GM19239 (cell line): ENCODE measurements around the gene ACTN4.
"Not testable (repeated sequence)": the region's sequence is repeated elsewhere in the genome, so short reads cannot be mapped to it uniquely, and the experiment has no call there.

ENCODE experiments used
- DNase-seq: peaks from one replicate; pipeline ENCODE4 v3.0.0; 2011; ENCODE audit warnings: low spot score; ENCODE audit not compliant: insufficient read length
- FAIRE-seq: peaks from 2 replicates; lab custom pipeline; 2011; peaks lifted over from hg19 to GRCh38; lab: Jason Lieb, UNC

ACTN4 gene

DNA sequence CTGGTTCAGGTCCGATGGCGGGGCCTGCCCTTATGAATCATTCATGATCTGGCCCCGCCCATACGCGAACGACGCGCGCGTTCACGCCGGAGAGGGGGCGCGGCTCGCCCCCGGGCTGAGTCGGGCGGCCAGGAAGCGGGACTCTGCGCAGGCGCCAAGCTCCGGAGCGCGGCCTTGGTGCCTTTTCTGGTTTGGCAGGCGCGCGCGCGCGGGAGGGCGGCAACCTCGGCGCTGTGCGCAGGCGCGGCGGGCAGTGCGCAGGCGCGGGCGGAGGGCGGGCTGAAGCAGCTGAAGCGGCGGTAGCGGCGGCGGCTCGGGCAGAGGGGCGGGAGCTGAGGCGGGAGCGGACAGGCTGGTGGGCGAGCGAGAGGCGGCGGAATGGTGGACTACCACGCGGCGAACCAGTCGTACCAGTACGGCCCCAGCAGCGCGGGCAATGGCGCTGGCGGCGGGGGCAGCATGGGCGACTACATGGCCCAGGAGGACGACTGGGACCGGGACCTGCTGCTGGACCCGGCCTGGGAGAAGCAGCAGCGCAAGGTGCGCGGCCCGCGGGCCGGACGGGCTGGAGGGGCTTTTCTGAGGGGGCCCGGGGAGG, at the start of gene ACTN4:
ACTN4 (plus strand) TSS at position 282 of the 598 bp plus-strand sequence; CDS start at position 379, 97 bp downstream.
- peak; percentile 89 for DNase-seq
- FAIRE-seq = peak; percentile 90

DNA sequence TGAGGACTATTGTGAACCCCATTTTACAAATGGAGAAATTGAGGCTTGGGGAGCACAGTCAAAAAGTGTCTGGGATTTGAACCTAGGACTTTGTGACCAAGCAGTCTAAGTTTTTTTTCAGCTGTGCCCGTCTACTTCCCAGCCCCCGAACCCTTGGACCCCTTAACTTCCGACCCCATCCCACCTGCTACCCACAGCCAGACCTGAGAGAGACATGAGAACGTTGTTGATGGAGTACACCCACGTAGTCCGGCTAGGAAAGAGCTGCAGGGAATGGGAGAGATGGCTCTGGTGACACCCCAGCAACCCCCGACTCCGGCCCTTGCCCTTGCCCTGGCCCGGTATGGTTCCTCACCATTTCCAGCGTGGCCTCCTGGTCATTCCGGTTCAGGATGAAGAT, 47.7 kb upstream of the ACTN4 start:
- DNase-seq (no peak), FAIRE-seq (no peak)

DNA sequence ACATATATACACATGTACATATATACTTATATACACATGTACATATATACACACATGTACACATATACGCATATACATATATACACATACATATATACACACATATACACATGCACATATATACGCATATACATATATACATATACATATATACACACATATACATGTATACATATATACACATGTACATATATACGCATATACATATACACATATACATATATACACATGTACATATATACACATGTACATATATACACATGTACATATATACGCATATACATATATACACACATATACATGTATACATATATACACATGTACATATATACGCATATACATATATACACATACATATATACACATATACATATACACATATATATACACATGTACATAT, 44.6 kb upstream of the ACTN4 start:
- FAIRE-seq = not testable (repeated sequence)

DNA sequence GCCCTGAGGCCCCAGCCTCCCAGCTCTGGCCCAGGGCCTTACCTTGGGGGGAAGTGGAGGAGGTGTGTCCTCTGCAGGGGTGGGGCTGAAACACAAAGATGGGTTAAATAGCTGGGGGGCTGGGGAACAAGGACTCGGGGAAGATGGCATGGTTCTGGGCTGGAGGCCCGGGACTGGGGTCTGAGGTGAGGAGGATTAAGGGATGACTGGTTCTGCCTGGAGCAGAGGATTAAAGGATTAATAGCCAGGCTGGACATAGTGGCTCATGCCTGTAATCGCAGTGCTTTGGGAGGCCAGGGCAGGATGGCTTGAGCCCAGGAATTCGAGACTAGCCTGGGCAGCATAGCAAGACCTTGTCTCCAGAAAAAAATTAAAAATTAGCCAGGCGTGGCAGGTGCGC, 41.3 kb upstream of the ACTN4 start:
- DNase-seq = no peak
- FAIRE-seq = no peak

More for the DNA sequence above, 44.6 kb upstream of the ACTN4 start:
- DNase-seq = not testable (repeated sequence)

DNA sequence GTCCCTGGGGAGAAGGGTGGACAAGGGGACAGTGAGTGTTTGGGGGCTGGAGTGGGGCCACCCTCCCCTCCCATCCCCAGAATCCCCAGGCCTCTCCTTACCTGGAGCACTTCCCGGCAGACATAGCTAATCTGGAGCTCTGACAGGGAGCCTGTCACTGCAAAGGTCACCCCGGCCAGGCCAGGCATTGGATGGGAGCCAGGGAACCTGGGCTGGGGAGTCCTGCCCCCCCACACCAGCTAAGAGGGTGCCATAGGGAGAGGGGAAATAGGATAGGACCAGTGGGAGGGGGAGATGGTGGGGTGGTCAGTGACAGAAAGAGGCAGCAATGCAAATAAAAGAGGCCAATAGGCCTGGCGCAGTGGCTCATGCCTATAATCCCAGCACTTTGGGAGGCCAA, 33.2 kb upstream of the ACTN4 start:
- DNase-seq (no peak), FAIRE-seq (no peak)

DNA sequence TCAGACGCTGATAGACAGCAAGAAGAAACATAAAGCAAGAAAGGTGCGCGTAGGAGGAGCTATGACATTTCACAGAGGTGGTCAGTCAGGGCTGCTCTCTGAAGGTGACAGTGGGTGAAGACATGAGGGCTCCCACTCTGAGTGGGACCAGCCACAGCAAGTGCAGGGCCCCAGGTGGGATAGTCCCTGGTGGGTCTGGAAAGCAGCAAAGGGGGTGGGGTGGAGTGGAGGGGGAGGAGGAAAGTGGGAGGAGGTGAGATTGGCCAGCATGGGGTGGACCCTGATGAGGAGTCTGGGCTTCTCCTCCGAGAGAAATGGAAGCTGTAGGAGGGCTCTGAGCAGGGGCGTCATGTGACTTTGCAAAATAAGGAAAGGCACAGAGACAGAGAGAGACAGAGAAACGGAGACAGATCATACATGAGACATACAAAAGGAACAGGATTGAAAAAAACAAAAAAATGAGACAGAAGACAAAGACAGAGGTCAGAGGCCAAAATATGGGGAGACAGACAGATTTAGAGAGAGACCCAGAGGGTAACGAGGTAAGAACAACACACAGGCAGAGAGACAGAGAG, 32.4 kb upstream of the ACTN4 start:
- FAIRE-seq (no peak), DNase-seq (no peak)

DNA sequence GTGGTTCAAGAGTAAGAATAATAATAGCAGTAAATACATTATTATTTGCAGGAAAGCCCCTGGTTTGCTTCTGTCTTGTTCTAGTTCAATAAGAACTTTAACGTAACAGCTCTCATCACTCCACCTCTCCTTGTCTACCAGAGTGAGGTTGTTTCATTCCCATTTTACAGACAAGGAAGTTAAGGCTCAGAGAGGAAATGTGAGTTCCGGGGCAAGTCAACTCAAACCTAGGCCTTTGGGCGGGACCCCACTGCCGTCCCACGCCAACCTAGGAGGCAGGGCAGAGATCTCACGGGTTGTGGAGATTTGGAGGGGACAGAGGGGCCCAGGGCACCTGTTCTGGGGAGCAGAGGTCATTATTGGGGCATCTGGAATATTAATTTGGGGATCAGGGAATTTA, 31.2 kb upstream of the ACTN4 start:
- DNase-seq (no peak), FAIRE-seq (peak; percentile 71)

DNA sequence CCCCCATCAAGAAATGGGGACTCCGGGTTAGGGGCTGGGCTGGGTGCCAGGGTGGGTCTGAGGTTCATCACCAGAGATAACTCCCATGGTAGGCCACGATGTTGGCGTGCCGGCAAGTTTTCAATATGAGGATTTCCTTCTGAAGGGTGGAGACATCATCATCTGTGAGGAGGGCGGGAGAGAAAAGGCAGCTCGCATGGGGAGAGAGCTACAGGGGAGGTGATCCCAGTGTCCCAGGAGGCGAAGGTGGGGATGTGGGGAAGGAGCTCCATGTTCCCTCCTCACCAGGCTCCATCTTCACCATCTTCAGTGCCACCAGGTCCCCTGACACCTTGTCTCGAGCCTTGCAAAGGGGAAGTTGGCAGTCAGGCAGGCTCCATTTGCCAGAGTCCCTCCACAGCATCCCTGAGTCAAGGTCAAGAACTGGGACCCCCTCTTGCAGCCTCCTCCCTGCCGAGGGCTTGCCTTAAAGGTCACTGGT, 30.1 kb upstream of the ACTN4 start:
- DNase-seq (no peak), FAIRE-seq (no peak)

DNA sequence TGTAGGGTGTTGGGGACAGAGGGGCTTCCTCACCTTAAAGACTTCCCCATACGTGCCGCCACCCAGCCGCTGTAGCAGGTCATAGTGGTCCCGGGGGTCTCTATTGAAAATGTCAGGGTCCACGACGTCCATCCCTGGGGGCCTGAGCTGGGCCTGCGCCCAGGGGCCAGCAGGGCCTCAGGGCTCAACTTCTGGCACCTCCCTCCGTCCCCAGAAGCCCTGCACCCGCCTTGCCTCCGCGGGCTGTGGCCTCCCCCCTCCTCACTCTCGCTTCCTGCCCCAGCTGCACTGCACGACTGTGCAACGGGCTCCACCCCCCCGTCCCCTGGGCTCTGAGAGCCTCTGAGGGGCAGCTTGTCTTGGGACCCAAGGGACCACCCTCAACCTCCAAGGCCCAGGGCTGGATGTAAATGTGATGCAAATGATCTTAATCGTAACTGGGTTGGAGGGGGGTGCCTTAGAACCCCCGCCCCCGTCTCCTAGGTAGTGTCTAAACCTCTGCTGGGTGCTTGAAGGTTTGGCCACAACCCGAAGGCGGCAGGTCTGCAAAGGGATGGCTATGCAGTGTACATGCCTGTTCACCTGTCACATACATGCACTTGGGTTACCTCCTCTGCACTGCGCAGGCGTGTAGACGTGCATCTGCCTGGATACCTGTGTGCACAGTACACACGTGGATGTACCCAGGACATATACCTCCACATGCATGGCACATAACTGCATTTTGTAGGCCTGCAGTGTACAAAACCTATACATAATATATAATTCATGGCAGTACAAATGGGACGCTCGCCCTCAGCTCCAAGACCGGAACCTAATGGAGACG, 29.5 kb upstream of the ACTN4 start, which contains the start of gene MAP4K1:
MAP4K1 (minus strand) TSS at position 190 of the 826 bp plus-strand sequence; CDS start at position 132, 58 bp downstream.
- FAIRE-seq (peak; percentile 95), DNase-seq (peak; percentile 69)

DNA sequence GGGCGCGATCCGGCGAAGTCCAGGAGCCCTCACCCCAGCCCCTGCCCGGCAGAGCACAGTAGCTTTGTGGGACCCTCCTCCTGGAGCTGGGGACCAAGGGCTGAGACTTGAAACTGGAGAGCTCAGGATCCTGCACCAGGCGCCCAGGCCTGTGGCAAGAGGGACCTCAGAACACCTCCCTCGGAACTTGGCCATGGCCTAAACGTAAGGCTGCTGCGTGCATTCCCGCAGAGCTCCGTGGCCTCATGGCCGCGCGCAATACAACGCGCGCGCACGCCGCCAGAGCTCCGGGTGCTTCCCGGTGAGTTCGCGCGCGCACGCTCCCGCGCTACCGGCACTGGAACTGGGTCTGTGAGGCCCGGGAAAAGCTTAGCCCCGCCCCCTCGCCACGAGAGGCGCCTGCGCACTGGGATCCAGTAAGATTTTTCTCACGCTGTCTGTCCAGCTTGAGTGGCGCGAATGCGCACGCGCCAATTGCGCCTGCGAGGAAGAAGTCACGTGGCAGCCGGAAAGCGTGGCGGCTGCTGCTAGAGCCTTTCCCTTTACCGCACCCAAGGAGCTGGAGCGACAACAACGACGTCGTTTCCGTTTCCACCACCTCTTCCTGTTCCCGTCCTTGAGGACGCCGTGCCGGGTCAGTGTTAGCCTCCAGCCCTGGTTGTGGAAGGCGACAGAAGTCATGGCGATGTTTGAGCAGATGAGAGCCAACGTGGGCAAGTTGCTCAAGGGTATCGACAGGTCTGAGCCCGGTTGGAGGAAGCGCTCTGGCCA, 28.7 kb upstream of the ACTN4 start, which contains the start of gene EIF3K:
EIF3K (plus strand) TSS at position 599 of the 771 bp plus-strand sequence; CDS start at position 680, 81 bp downstream.
- DNase-seq = peak; percentile 90
- FAIRE-seq = peak; percentile 100

DNA sequence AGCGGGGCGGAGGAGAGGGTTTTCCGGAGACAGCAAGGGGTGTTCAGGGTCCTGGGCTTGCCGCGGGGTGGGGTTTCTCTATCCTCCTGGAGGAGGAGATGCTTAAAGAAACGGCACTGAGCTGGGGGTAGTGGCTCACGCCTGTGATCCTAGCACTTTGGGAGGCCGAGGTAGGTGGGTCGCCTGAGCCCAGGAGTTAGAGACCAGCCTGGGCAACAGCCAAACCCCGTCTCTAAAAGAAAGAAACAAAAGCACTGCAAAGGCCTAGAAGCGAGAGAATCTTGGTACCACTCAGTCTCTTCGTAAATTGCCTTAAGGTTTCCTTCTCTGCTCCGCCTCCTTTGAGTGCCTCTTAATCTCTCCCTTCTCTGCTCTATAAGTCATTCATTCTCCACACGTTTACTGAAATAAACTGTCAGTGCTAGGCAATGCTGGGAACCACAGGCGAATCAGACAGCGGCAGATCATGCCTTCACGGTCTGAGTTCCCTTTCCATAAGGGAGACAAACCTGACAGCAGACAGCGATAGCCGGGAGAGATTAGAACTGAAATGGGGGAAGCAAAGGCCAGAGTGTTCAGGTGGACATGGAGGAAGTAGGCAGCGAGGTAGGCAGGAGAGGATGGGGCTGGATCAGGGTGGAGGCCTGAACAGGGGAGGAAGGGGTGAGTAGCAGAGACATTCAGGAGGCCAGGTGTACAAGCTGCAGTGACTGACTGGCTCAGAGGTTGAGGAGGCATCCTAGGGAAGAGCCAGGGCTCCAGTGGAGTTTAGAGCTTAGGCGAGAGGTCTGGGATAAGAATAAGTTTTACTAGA, 27.9 kb upstream of the ACTN4 start:
- FAIRE-seq (no peak), DNase-seq (no peak)

DNA sequence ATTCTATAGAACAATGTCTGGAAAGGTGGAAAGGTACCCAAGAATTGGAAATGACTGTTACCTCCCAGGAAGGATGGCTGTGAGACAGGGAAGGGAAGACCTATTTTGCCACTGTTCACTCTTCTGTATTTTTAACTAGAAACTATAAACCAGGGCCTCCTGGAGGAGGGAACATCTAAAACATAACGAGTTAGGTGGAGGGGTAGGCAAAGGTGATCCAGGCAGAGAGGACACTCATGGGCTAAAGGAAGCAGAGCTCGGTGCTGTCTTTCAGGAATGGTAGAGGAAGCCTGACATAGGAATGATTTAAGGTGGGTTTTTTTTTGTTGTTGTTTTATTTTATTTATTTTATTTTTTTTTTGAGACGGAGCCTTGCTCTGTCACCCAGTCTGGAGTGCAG, 22.6 kb upstream of the ACTN4 start:
- no peak for FAIRE-seq
- DNase-seq = no peak

DNA sequence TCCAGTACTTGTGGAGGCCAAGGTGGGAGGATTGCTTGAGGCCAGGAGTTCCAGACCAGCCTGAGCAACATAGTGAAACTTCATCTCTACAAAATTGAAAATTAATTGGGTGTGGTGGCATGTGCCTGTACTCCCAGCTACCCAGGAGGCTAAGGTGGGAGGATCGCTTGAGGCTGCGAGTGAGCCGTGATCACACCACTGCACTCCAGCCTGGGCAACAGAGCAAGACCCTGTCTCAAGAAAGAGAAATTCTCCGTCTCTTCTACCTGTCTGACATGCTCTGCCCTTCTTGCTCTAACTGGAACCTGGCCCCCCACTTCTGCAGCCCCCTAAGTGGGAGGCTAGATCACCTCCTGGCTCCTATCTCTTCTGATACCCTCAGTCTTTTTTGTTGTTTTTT, 21.0 kb upstream of the ACTN4 start:
- FAIRE-seq (no peak), DNase-seq (no peak)

DNA sequence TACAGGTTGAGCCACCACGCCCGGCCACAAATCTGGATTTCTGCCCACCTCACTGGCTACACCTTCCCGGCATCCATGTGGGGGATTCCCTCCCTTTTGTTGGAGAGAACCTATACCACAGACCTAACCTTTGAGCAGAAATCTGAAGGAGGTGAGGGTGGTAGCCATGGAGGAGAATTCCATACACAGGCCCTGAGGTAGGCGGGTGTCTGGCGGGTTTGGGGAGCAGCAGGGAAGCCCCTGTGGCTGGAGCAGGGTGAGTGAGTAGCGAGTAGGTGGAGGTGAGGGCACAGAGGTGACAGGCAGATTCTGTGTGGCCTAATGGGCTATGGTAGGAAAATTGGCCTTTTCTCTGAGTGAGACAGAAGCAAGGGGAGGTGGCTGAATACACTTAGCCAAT, 17.9 kb upstream of the ACTN4 start:
- DNase-seq (no peak), FAIRE-seq (no peak)

DNA sequence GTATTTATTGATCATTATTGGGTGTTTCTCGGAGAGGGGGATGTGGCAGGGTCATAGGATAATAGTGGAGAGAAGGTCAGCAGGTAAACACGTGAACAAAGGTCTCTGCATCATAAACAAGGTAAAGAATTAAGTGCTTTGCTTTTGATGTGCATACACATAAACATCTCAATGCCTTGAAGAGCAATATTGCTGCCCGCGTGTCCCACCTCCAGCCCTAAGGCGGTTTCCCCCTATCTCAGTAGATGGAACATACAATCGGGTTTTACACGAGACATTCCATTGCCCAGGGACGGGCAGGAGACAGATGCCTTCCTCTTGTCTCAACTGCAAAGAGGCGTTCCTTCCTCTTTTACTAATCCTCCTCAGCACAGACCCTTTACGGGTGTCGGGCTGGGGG, 16.1 kb upstream of the ACTN4 start:
- DNase-seq, FAIRE-seq: not testable (repeated sequence)

DNA sequence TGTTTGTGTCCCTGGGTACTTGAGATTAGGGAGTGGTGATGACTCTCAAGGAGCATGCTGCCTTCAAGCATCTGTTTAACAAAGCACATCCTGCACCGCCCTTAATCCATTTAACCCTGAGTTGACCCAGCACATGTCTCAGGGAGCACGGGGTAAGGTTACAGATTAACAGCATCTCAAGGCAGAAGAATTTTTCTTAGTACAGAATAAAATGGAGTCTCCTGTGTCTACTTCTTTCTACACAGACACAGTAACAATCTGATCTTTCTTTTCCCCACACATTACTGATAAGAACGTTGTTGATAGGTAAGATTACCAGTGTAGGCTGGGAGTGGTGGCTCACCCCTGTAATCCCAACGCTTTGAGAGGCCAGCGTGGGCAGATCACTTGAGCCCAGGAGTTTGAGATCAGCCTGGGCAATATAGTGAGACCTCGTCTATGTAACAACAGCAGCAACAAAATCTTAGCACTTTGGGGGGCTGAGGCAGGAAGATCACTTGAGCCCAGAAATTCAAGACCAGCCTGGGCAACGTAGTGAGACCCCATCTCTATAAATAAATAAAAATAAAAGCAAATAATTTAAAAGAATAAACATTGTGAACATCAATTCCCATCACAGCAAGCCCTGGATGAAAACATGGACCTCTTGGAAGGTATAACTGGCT, 15.5 kb upstream of the ACTN4 start:
- DNase-seq, FAIRE-seq: not testable (repeated sequence)

DNA sequence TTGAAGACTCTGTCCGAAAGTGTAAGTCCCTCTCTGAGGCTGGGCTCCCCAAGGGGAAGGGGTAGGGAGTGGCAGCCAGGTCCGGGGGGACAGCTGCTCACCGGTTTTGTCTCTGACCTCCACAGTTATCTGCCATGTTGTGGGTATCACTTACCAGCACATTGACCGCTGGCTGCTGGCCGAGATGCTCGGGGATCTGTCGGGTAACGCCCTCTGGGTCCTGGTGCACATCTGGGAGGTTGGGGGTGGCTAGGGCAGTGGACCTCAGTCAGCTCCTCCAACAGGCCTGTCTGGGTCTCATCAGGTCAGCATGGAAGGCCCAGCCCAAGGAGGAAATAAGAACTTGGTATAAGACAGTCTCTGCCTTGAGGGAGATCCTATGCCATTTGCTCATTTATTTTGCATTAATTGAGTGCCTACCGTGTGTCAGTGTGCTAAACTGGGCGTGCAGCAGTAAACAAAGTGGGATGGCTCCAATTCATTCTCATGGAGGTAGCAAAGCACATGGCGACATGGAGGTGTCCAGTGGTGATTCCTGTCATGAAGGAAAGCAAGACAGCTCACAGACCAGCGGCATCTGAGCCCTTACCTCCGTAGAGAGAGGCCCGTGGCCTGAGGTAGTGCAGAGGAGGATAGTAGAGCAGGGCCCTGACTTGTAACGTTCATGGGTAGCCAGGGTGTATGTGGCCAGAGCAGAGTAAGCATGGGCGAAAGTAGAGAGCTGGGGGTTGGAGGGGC, 14.8 kb upstream of the ACTN4 start:
- FAIRE-seq (no peak), DNase-seq (no peak)
